MM.1S (cell line): ENCODE data around the gene SLC35D1.

Source experiments
- CTCF ChIP-seq: fragments of 300-600 bp; sonication (generic); IDR thresholded peaks from 2 replicates; pipeline ENCODE4 v1.5.1; 2016; ENCODE audit warnings: antibody characterized with exemption, low read length, mixed read lengths
- EZH2 ChIP-seq: fragments of 300-600 bp; sonication (generic); optimal IDR thresholded peaks from 2 replicates; pipeline ENCODE3; 2017; ENCODE audit warnings: low read depth, mild to moderate bottlenecking, antibody characterized with exemption, low read length, mixed read lengths

GRCh38 chr1:67018574-67018973 lies 35.4 kb downstream of the SLC35D1 start:
- TF ChIP-seq CTCF = no peak
- TF ChIP-seq EZH2 = no peak
